Liver (tissue), 9 donors: ENCODE data around the gene PTCH2. TPM values are rescaled to one million over a fixed set of nuclear protein-coding genes. Genes with fewer than 3 reads are reported as not detected.

Source experiments
- DNase-seq: peaks from one replicate; pipeline ENCODE4 v3.0.0-alpha.2; 2017; ENCODE audit warnings: low spot score
- H3K27ac ChIP-seq, 2 donors: one replicate each; pipeline ENCODE4 v1.7.0; 2013; ENCODE audit warnings: inconsistent platforms in 2 of 2, low read length in 2 of 2, control low read depth in 1 of 2, low read depth in 1 of 2, mild to moderate bottlenecking in 1 of 2
- H3K27me3 ChIP-seq, 4 donors: one replicate each; pipeline versions ENCODE4 v1.6.1 to v1.7.0; 2013; ENCODE audit warnings: low read length in 3 of 4, inconsistent platforms in 1 of 4, mild to moderate bottlenecking in 1 of 4, moderate library complexity in 1 of 4; ENCODE audit not compliant: control insufficient read depth in 4 of 4, insufficient read depth in 4 of 4
- H3K36me3 ChIP-seq, 4 donors: one replicate each; pipeline versions ENCODE4 v1.6.1 to v1.7.0; 2013; ENCODE audit warnings: low read length in 3 of 4, mild to moderate bottlenecking in 3 of 4, low read depth in 1 of 4, moderate library complexity in 1 of 4; ENCODE audit not compliant: control insufficient read depth in 4 of 4, insufficient read depth in 3 of 4
- H3K4me1 ChIP-seq, 4 donors: one replicate each; pipeline versions ENCODE4 v1.6.1 to v1.7.0; 2013; ENCODE audit warnings: low read length in 3 of 4, mild to moderate bottlenecking in 3 of 4, moderate library complexity in 1 of 4; ENCODE audit not compliant: control insufficient read depth in 4 of 4, insufficient read depth in 4 of 4
- H3K4me3 ChIP-seq, 3 donors: one replicate each; pipeline versions ENCODE4 v1.6.1 to v1.7.0; 2013; ENCODE audit warnings: low read length in 3 of 3, control low read depth in 1 of 3, low read depth in 1 of 3, mild to moderate bottlenecking in 1 of 3
- H3K9ac ChIP-seq, 2 donors: one replicate each; pipeline ENCODE4 v1.7.0; 2013; ENCODE audit warnings: low read length in 2 of 2, mild to moderate bottlenecking in 2 of 2, moderate library complexity in 2 of 2, control low read depth in 1 of 2, low read depth in 1 of 2
- H3K9me3 ChIP-seq, 4 donors: one replicate each; pipeline versions ENCODE4 v1.6.1 to v1.7.0; 2013; ENCODE audit warnings: low read length in 3 of 4; ENCODE audit not compliant: control insufficient read depth in 4 of 4
- EGR1 ChIP-seq, 2 donors: IDR thresholded peaks; 2 replicates each; pipeline ENCODE4 v1.6.1; 2016 to 2018; ENCODE audit warnings: antibody characterized with exemption in 2 of 2, low read depth in 2 of 2
- FOXA1 ChIP-seq: IDR thresholded peaks from 2 replicates; pipeline ENCODE4 v1.6.1; 2016; ENCODE audit warnings: antibody characterized with exemption
- FOXA2 ChIP-seq: IDR thresholded peaks from 2 replicates; pipeline ENCODE4 v1.6.1; 2016; ENCODE audit warnings: antibody characterized with exemption
- GABPA ChIP-seq, 2 donors: IDR thresholded peaks in 1 of 2; conservative IDR thresholded peaks in 1 of 2; 2 replicates each; pipeline ENCODE4 v1.6.1; 2016; ENCODE audit warnings: antibody characterized with exemption in 2 of 2, mild to moderate bottlenecking in 1 of 2, moderate library complexity in 1 of 2
- HNF4A ChIP-seq, 2 donors: conservative IDR thresholded peaks; 2 replicates each; pipeline ENCODE4 v1.6.1; 2016; ENCODE audit warnings: antibody characterized with exemption in 2 of 2, mild to moderate bottlenecking in 2 of 2
- HNF4G ChIP-seq: IDR thresholded peaks from 2 replicates; pipeline ENCODE4 v1.6.1; 2016; ENCODE audit warnings: antibody characterized with exemption
- JUND ChIP-seq, 2 donors: IDR thresholded peaks; 2 replicates each; pipeline ENCODE4 v1.6.1; 2016; ENCODE audit warnings: antibody characterized with exemption in 2 of 2
- NR2F2 ChIP-seq: IDR thresholded peaks from 2 replicates; pipeline ENCODE4 v1.6.1; 2016; ENCODE audit warnings: antibody characterized with exemption
- RAD21 ChIP-seq, 2 donors: IDR thresholded peaks; 2 replicates each; pipeline ENCODE4 v1.6.1; 2016; ENCODE audit warnings: antibody characterized with exemption in 2 of 2, mild to moderate bottlenecking in 2 of 2
- RXRA ChIP-seq, 2 donors: IDR thresholded peaks; 2 replicates each; pipeline ENCODE4 v1.6.1; 2017 to 2018; ENCODE audit warnings: antibody characterized with exemption in 2 of 2, mild to moderate bottlenecking in 1 of 2
- SP1 ChIP-seq: IDR thresholded peaks from 2 replicates; pipeline ENCODE4 v1.6.1; 2018; ENCODE audit warnings: antibody characterized with exemption, mild to moderate bottlenecking
- TAF1 ChIP-seq: conservative IDR thresholded peaks from 2 replicates; pipeline ENCODE4 v1.6.1; 2016; ENCODE audit warnings: antibody characterized with exemption, mild to moderate bottlenecking
- YY1 ChIP-seq: IDR thresholded peaks from 2 replicates; pipeline ENCODE4 v1.6.1; 2016; ENCODE audit warnings: antibody characterized with exemption, mild to moderate bottlenecking
- WGBS: extraction: QIAGEN DNeasy Blood & Tissue Kit; methylation state at CpG from one replicate; pipeline ENCODE4 v1.1.7; 2013; 5-methylcytosine and 5-hydroxymethylcytosine counted together
- polyA plus RNA-seq, 2 donors: library from polyadenylated mRNA; stranded (reverse) in 1 of 2; unstranded in 1 of 2; fragments of 200-250 nt in 1 of 2; fragments of >200 nt in 1 of 2; fragmentation: Nextera tagmentation in 1 of 2; extraction: Ambion mirVana in 1 of 2; gene quantifications; one replicate each; pipeline versions ENCODE4 v1.2.1 to v1.2.3, GENCODE V29; 2013 to 2015
- total RNA-seq, 2 donors: library from RNA; depleted of rRNA; stranded (reverse); fragments of >200 nt; gene quantifications; one replicate each; pipeline ENCODE4 v1.2.3, GENCODE V29; 2014
- TF ChIP-seq, protein P1 (sequence below): IDR thresholded peaks from 2 replicates; pipeline ENCODE4 v1.6.1; 2016; ENCODE audit warnings: antibody characterized with exemption, mild to moderate bottlenecking
- TF ChIP-seq, protein P2 (sequence below): IDR thresholded peaks from 2 replicates; pipeline ENCODE4 v1.6.1; 2016; ENCODE audit warnings: antibody characterized with exemption
- TF ChIP-seq, protein P3 (sequence below): IDR thresholded peaks from 2 replicates; pipeline ENCODE4 v1.6.1; 2016; ENCODE audit warnings: antibody characterized with exemption
- TF ChIP-seq, protein P4 (sequence below): IDR thresholded peaks from 2 replicates; pipeline ENCODE4 v1.6.1; 2016; ENCODE audit warnings: antibody characterized with exemption
- TF ChIP-seq, protein P5 (sequence below): fragments of 150-350 bp; IDR thresholded peaks from 2 replicates; pipeline ENCODE4 v1.5.1; 2017; ENCODE audit warnings: improper control_type of control experiment, low read depth, low read length; ENCODE audit not compliant: missing input control
- donor health status: healthy.
- donor health status: healthy.
- donor health status: healthy.
- donor health status: healthy.
- donor health status: healthy.

The PTCH2 gene
- total and polyA plus RNA-seq, 4 donors: 0.14 to 0.24 (median 0.16) TPM

DNA sequence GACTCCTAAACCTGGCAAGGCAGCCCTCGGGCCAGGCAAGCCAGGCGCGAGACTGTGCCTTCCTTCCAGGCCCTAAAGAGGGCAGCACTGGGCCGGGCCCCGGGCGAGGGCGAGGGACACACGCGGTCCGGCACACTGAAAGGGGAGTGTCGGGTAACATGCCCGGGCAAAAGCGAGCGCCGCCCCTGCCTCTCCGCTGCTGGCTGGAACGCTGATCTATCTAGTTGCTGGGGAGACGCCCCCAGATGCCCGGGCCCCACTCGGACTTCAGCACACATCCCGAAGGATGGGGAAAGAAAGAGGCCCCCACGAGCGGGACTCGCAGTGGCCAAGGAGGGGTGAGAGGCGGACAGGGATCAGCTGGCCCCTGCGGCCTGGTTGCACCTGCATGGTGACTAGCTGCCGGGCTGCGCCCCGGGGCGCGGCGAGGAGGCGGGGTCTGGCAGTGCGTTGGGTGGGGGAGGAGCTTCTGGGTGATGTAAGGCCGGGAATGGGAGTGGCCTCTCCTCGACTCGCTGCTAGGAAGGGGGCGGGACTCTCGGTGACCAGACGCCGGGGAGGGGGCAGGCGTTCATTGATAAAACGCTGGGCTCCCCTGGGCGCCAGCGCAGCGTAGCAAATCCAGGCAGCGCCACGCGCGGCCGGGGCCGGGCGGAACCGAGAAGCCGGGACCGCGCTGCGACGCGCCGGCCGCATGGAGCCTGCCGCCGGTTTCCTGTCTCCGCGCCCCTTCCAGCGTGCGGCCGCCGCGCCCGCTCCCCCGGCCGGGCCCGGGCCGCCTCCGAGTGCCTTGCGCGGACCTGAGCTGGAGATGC is 43.1 kb downstream of the PTCH2 start, which contains the start of gene PLK3:
Gene PLK3 (plus strand): TSS at position 608 of the 815 bp plus-strand sequence. CDS start 87 bp downstream, at position 695.
- under 1% methylated on average over 79 of the region's 79 CpGs for WGBS
- Histone ChIP-seq H3K27ac (peak within 1 kb of the TSS; percentile 85 to 94), H3K4me1 (peaks cover 2 to 12% (median 7%) of the 10 kb centered on the region in 4 donors), H3K27me3 (no peaks in the 10 kb centered on the region), H3K4me3 (peak within 1 kb of the TSS; percentile 56 to 78 (median 73)), H3K9me3 (no peaks in the 10 kb centered on the region), H3K9ac (peak within 1 kb of the TSS; percentile 69 to 71), H3K36me3 (peaks cover 0 to 8% (median 5%) of the 10 kb centered on the region in 4 donors)
- no peak for TF ChIP-seq FOXA1
- peak; percentile 88 for TF ChIP-seq SP1
- peak; percentile 85 to 86 for TF ChIP-seq RAD21 (IDR thresholded peaks at IDR 0.05)
- TF ChIP-seq, protein P1, sequence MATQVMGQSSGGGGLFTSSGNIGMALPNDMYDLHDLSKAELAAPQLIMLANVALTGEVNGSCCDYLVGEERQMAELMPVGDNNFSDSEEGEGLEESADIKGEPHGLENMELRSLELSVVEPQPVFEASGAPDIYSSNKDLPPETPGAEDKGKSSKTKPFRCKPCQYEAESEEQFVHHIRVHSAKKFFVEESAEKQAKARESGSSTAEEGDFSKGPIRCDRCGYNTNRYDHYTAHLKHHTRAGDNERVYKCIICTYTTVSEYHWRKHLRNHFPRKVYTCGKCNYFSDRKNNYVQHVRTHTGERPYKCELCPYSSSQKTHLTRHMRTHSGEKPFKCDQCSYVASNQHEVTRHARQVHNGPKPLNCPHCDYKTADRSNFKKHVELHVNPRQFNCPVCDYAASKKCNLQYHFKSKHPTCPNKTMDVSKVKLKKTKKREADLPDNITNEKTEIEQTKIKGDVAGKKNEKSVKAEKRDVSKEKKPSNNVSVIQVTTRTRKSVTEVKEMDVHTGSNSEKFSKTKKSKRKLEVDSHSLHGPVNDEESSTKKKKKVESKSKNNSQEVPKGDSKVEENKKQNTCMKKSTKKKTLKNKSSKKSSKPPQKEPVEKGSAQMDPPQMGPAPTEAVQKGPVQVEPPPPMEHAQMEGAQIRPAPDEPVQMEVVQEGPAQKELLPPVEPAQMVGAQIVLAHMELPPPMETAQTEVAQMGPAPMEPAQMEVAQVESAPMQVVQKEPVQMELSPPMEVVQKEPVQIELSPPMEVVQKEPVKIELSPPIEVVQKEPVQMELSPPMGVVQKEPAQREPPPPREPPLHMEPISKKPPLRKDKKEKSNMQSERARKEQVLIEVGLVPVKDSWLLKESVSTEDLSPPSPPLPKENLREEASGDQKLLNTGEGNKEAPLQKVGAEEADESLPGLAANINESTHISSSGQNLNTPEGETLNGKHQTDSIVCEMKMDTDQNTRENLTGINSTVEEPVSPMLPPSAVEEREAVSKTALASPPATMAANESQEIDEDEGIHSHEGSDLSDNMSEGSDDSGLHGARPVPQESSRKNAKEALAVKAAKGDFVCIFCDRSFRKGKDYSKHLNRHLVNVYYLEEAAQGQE: peak; percentile 66
- TF ChIP-seq, protein P2, sequence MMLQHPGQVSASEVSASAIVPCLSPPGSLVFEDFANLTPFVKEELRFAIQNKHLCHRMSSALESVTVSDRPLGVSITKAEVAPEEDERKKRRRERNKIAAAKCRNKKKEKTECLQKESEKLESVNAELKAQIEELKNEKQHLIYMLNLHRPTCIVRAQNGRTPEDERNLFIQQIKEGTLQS: peak; percentile 84
- no peak for TF ChIP-seq GABPA (IDR thresholded peaks at IDR 0.05 in 1 of 2, conservative IDR thresholded peaks at IDR 0.05 in 1 of 2)
- TF ChIP-seq HNF4A (conservative IDR thresholded peaks at IDR 0.05): peak in 1 of 2 donors; percentile 43
- TF ChIP-seq EGR1 (IDR thresholded peaks at IDR 0.05; ENCODE audit: low read depth in 2 of 2): no peak
- peak; percentile 39 to 60 for TF ChIP-seq RXRA (IDR thresholded peaks at IDR 0.05)
- TF ChIP-seq, protein P3, sequence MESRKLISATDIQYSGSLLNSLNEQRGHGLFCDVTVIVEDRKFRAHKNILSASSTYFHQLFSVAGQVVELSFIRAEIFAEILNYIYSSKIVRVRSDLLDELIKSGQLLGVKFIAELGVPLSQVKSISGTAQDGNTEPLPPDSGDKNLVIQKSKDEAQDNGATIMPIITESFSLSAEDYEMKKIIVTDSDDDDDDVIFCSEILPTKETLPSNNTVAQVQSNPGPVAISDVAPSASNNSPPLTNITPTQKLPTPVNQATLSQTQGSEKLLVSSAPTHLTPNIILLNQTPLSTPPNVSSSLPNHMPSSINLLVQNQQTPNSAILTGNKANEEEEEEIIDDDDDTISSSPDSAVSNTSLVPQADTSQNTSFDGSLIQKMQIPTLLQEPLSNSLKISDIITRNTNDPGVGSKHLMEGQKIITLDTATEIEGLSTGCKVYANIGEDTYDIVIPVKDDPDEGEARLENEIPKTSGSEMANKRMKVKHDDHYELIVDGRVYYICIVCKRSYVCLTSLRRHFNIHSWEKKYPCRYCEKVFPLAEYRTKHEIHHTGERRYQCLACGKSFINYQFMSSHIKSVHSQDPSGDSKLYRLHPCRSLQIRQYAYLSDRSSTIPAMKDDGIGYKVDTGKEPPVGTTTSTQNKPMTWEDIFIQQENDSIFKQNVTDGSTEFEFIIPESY: no peak
- TF ChIP-seq, protein P4, sequence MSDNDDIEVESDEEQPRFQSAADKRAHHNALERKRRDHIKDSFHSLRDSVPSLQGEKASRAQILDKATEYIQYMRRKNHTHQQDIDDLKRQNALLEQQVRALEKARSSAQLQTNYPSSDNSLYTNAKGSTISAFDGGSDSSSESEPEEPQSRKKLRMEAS: peak; percentile 89
- no peak for TF ChIP-seq FOXA2
- peak; percentile 70 for TF ChIP-seq TAF1
- TF ChIP-seq YY1: peak; percentile 83
- TF ChIP-seq HNF4G: no peak
- TF ChIP-seq JUND (IDR thresholded peaks at IDR 0.05): no peak
- TF ChIP-seq NR2F2: no peak
- TF ChIP-seq, protein P5, sequence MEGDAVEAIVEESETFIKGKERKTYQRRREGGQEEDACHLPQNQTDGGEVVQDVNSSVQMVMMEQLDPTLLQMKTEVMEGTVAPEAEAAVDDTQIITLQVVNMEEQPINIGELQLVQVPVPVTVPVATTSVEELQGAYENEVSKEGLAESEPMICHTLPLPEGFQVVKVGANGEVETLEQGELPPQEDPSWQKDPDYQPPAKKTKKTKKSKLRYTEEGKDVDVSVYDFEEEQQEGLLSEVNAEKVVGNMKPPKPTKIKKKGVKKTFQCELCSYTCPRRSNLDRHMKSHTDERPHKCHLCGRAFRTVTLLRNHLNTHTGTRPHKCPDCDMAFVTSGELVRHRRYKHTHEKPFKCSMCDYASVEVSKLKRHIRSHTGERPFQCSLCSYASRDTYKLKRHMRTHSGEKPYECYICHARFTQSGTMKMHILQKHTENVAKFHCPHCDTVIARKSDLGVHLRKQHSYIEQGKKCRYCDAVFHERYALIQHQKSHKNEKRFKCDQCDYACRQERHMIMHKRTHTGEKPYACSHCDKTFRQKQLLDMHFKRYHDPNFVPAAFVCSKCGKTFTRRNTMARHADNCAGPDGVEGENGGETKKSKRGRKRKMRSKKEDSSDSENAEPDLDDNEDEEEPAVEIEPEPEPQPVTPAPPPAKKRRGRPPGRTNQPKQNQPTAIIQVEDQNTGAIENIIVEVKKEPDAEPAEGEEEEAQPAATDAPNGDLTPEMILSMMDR: peak; percentile 93
- peak; percentile 96 for DNase-seq
